SK-N-SH (cell line): Measurements from ENCODE around the gene WDR74. TPM values are rescaled to one million over a fixed set of nuclear protein-coding genes. Genes with fewer than 3 reads are reported as not detected.

Experiments used
- CTCF ChIA-PET: fragments of 300-600, 350-600 bp; formaldehyde crosslinking; extraction: SDS; loops from one replicate; lab custom pipeline; 2021; lab: Yijun Ruan, JAX
- POLR2A ChIA-PET: fragments of 350-600 bp; sonication (Branson Sonifier 250); formaldehyde crosslinking; extraction: SDS; loops from one replicate; lab custom pipeline; 2020; ENCODE audit warnings: antibody characterized with exemption, inconsistent platforms; lab: Yijun Ruan, JAX
- DNase-seq: peaks from one replicate; pipeline ENCODE4 v3.0.0; 2012
- H2AFZ ChIP-seq: fragments of 200-600 bp; sonication (generic); 2 replicates; pipeline ENCODE4 v1.8.1; 2016; ENCODE audit warnings: antibody characterized with exemption, mild to moderate bottlenecking, low read depth
- H3F3A ChIP-seq: fragments of 200-600 bp; sonication (generic); replicated peaks from 2 replicates; pipeline ENCODE3; 2016; ENCODE audit warnings: antibody characterized with exemption, mild to moderate bottlenecking; ENCODE audit not compliant: insufficient read depth
- H3K27ac ChIP-seq, 2 experiments: fragments of 200-500 bp in 1 of 2; fragments of 200-600 bp in 1 of 2; sonication (Bioruptor generic) in 1 of 2; sonication (generic), shearing (Covaris generic) in 1 of 2; 2 replicates each; pipeline versions ENCODE4 v1.5.1 to v1.6.1; 2014 to 2016; ENCODE audit warnings: low read depth in 2 of 2, inconsistent platforms in 1 of 2, low read length in 1 of 2, mild to moderate bottlenecking in 1 of 2, mixed read lengths in 1 of 2
- H3K27me3 ChIP-seq: fragments of 200-600 bp; sonication (generic), shearing (Covaris generic); 2 replicates; pipeline ENCODE4 v1.6.1; 2016; ENCODE audit warnings: mixed run types; ENCODE audit not compliant: insufficient read depth
- H3K36me3 ChIP-seq, 2 experiments: fragments of 200-500 bp in 1 of 2; fragments of 200-600 bp in 1 of 2; sonication (Bioruptor generic) in 1 of 2; sonication (generic) in 1 of 2; replicated peaks in 1 of 2; 2 replicates each; pipeline versions ENCODE3 to v1.5.1; 2014 to 2016; ENCODE audit warnings: low read length in 1 of 2, mild to moderate bottlenecking in 1 of 2; ENCODE audit not compliant: insufficient read depth in 2 of 2, control insufficient read depth in 1 of 2
- H3K4me1 ChIP-seq, 2 experiments: fragments of 200-500 bp in 1 of 2; fragments of 200-600 bp in 1 of 2; sonication (Bioruptor generic) in 1 of 2; sonication (generic), shearing (Covaris generic) in 1 of 2; 2 replicates each; pipeline versions ENCODE4 v1.5.1 to v1.6.1; 2014 to 2016; ENCODE audit warnings: low read depth in 1 of 2, low read length in 1 of 2, mixed run types in 1 of 2; ENCODE audit not compliant: insufficient read depth in 2 of 2, control insufficient read depth in 1 of 2
- H3K4me2 ChIP-seq: fragments of 200-600 bp; sonication (generic), shearing (Covaris generic); 2 replicates; pipeline ENCODE4 v1.6.1; 2017; ENCODE audit warnings: mixed run types
- H3K4me3 ChIP-seq, 2 experiments: fragments of 200-500 bp in 1 of 2; fragments of 200-600 bp in 1 of 2; sonication (Bioruptor generic) in 1 of 2; sonication (generic), shearing (Covaris generic) in 1 of 2; 2 replicates each; pipeline versions ENCODE4 v1.5.1 to v1.8.1; 2014 to 2016; ENCODE audit warnings: low read depth in 2 of 2, inconsistent platforms in 1 of 2, low read length in 1 of 2, mild to moderate bottlenecking in 1 of 2, mixed read lengths in 1 of 2, moderate library complexity in 1 of 2
- H3K79me2 ChIP-seq: fragments of 200-600 bp; sonication (generic); 2 replicates; pipeline ENCODE4 v1.8.1; 2017; ENCODE audit warnings: mild to moderate bottlenecking; ENCODE audit not compliant: insufficient read depth
- H3K9ac ChIP-seq: fragments of 200-600 bp; sonication (generic); 2 replicates; pipeline ENCODE4 v1.6.1; 2017; ENCODE audit warnings: mixed run types
- H3K9me2 ChIP-seq: fragments of 200-600 bp; sonication (generic); 2 replicates; pipeline ENCODE4 v1.6.1; 2017; ENCODE audit warnings: mixed run types
- H3K9me3 ChIP-seq: fragments of 200-600 bp; sonication (generic); 2 replicates; pipeline ENCODE4 v1.6.1; 2017; ENCODE audit warnings: mixed run types, mild to moderate bottlenecking, moderate library complexity
- H4K20me1 ChIP-seq: fragments of 200-600 bp; sonication (generic); 2 replicates; pipeline ENCODE4 v1.6.1; 2017; ENCODE audit warnings: mild to moderate bottlenecking, mixed run types; ENCODE audit not compliant: insufficient read depth
- CHD2 ChIP-seq: fragments of 150-350 bp; IDR thresholded peaks from 2 replicates; pipeline ENCODE4 v1.6.1; 2018; ENCODE audit warnings: low read length; ENCODE audit not compliant: partially characterized antibody
- EP300 ChIP-seq, 2 experiments: IDR thresholded peaks; 2 replicates each; pipeline versions ENCODE4 v1.4.0 to v1.6.1; 2012; ENCODE audit warnings: borderline replicate concordance in 1 of 2, low read depth in 1 of 2, low read length in 1 of 2
- FOXM1 ChIP-seq: IDR thresholded peaks from 2 replicates; pipeline ENCODE4 v1.4.0; 2012; ENCODE audit warnings: low read depth, mild to moderate bottlenecking
- MXI1 ChIP-seq: IDR thresholded peaks from 2 replicates; pipeline ENCODE4 v1.6.1; 2012; ENCODE audit warnings: mild to moderate bottlenecking, low read depth, low read length, improper control_type of control experiment
- NFIC ChIP-seq: IDR thresholded peaks from 2 replicates; pipeline ENCODE4 v1.4.0; 2012; ENCODE audit warnings: borderline replicate concordance
- NRF1 ChIP-seq: IDR thresholded peaks from 2 replicates; pipeline ENCODE4 v1.6.1; 2012; ENCODE audit warnings: low read depth, mild to moderate bottlenecking, low read length
- PBX3 ChIP-seq: IDR thresholded peaks from 2 replicates; pipeline ENCODE4; 2012
- POLR2AphosphoS5 ChIP-seq: IDR thresholded peaks from 2 replicates; pipeline ENCODE4 v1.6.1; 2012; ENCODE audit warnings: low read depth, low read length
- RAD21 ChIP-seq: IDR thresholded peaks from 2 replicates; pipeline ENCODE4 v1.6.1; 2012; ENCODE audit warnings: mild to moderate bottlenecking, low read length
- REST ChIP-seq: IDR thresholded peaks from 2 replicates; pipeline ENCODE4 v1.6.1; 2012; ENCODE audit warnings: mild to moderate bottlenecking, low read depth, low read length, moderate library complexity
- RFX5 ChIP-seq: IDR thresholded peaks from 2 replicates; pipeline ENCODE4 v1.6.1; 2012; ENCODE audit warnings: mild to moderate bottlenecking, improper control_type of control experiment, low read length
- RXRA ChIP-seq: IDR thresholded peaks from 2 replicates; pipeline ENCODE4 v1.4.0; 2012; ENCODE audit warnings: low read depth, mild to moderate bottlenecking, borderline replicate concordance
- SMC3 ChIP-seq: IDR thresholded peaks from 2 replicates; pipeline ENCODE4 v1.6.1; 2012; ENCODE audit warnings: low read depth, low read length, improper control_type of control experiment
- TAF1 ChIP-seq: IDR thresholded peaks from 2 replicates; pipeline ENCODE4 v1.6.1; 2012; ENCODE audit warnings: low read depth, mild to moderate bottlenecking, low read length, moderate library complexity, borderline replicate concordance
- TCF12 ChIP-seq: IDR thresholded peaks from 2 replicates; pipeline ENCODE4 v1.4.0; 2012
- YY1 ChIP-seq: IDR thresholded peaks from 2 replicates; pipeline ENCODE4 v1.4.0; 2012; ENCODE audit warnings: low read depth, mild to moderate bottlenecking
- ZBTB33 ChIP-seq: IDR thresholded peaks from 2 replicates; pipeline ENCODE4 v1.4.0; 2012; ENCODE audit warnings: low read depth, borderline replicate concordance
- WGBS: methylation state at CpG from one replicate; pipeline ENCODE4 v1.1.6; 2017; ENCODE audit warnings: low lambda C conversion rate; 5-methylcytosine and 5-hydroxymethylcytosine counted together
- polyA plus RNA-seq, 3 experiments: library from polyadenylated mRNA; depleted of rRNA; stranded (reverse); fragments of >200 nt; gene quantifications; 2 replicates each; pipeline ENCODE4 v1.2.3, GENCODE V29; 2012
- TF ChIP-seq, protein P1 (sequence below): IDR thresholded peaks from 2 replicates; pipeline ENCODE4 v1.4.0; 2012; ENCODE audit warnings: low read depth
- TF ChIP-seq, protein P2 (sequence below): fragments of 200-600 bp; sonication (generic); IDR thresholded peaks from 2 replicates; pipeline ENCODE4 v1.6.1; 2017; ENCODE audit warnings: antibody characterized with exemption, mild to moderate bottlenecking, moderate library complexity
- TF ChIP-seq, protein P3 (sequence below): fragments of 150-350 bp; IDR thresholded peaks from 2 replicates; pipeline ENCODE4 v1.6.1; 2017; ENCODE audit warnings: antibody characterized with exemption, low read length, low read depth, borderline replicate concordance

Gene WDR74
- polyA plus RNA-seq, 1 of the 3 experiments (the other 2 are of a cell fraction) = 132 TPM

GRCh38 chr11:62880803-62881578 lies 41.6 kb upstream of the WDR74 start, which contains the start of gene SLC3A2:
Gene SLC3A2, plus strand, starts transcription at chr11:62880896. Its CDS starts 128 bp downstream, at chr11:62881024.
- H3K9me3 ChIP-seq = no peaks in the 10 kb centered on the region
- peak within 1 kb of the TSS; percentile 94 to 98 for H3K27ac ChIP-seq
- no peaks in the 10 kb centered on the region for H3K9me2 ChIP-seq
- peak within 1 kb of the TSS; percentile 57; the same call in 1 of the 2 replicates for H2AFZ ChIP-seq
- H3K9ac ChIP-seq = peak within 1 kb of the TSS; percentile 99
- DNase-seq = peak; percentile 89
- H3K79me2 ChIP-seq = peaks cover 64% of the 10 kb centered on the region
- CTCF ChIA-PET = interaction anchor here (0.6 to 9.5 kb wide), 32 partner anchors 8 to 235 kb away, joined by 3 to 76 read pairs (median 4); partner anchors contain the start of genes C11orf98, CSKMT, GANAB and POLR2G
- peak within 1 kb of the TSS; percentile 82 to 91 for H3K4me3 ChIP-seq
- H3K27me3 ChIP-seq = no peaks in the 10 kb centered on the region
- peaks cover 33 to 46% of the 10 kb centered on the region in 2 experiments for H3K36me3 ChIP-seq
- H4K20me1 ChIP-seq = peaks cover 33% of the 10 kb centered on the region
- H3K4me1 ChIP-seq = peaks cover 32 to 44% of the 10 kb centered on the region in 2 experiments
- peak within 1 kb of the TSS; percentile 94 for H3K4me2 ChIP-seq
- peaks cover 34% of the 10 kb centered on the region for H3F3A ChIP-seq
- WGBS = 3% methylated on average over 18 of the region's 69 CpGs
- POLR2A ChIA-PET = interaction anchor here (0.6 to 3.3 kb wide), 13 partner anchors 9 to 209 kb away, joined by 3 to 34 read pairs (median 6); partner anchors contain the start of genes LBHD1, STX5, TMEM179B and UQCC3
- 0 out of 2 replicates have a peak, but pooled peaks have one; percentile 19 for TF ChIP-seq FOXM1
- TF ChIP-seq MXI1 = peak; percentile 97
- peak; percentile 96 for TF ChIP-seq TAF1
- peak; percentile 57 for TF ChIP-seq RAD21
- TF ChIP-seq, protein P1, sequence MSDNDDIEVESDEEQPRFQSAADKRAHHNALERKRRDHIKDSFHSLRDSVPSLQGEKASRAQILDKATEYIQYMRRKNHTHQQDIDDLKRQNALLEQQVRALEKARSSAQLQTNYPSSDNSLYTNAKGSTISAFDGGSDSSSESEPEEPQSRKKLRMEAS = peak; percentile 4; the same call in 1 of the 2 replicates
- 0 out of 2 replicates have a peak, but pooled peaks have one; percentile 11 for TF ChIP-seq PBX3
- TF ChIP-seq TCF12 = peak; percentile 27; the same call in 1 of the 2 replicates
- TF ChIP-seq, protein P2, sequence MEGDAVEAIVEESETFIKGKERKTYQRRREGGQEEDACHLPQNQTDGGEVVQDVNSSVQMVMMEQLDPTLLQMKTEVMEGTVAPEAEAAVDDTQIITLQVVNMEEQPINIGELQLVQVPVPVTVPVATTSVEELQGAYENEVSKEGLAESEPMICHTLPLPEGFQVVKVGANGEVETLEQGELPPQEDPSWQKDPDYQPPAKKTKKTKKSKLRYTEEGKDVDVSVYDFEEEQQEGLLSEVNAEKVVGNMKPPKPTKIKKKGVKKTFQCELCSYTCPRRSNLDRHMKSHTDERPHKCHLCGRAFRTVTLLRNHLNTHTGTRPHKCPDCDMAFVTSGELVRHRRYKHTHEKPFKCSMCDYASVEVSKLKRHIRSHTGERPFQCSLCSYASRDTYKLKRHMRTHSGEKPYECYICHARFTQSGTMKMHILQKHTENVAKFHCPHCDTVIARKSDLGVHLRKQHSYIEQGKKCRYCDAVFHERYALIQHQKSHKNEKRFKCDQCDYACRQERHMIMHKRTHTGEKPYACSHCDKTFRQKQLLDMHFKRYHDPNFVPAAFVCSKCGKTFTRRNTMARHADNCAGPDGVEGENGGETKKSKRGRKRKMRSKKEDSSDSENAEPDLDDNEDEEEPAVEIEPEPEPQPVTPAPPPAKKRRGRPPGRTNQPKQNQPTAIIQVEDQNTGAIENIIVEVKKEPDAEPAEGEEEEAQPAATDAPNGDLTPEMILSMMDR = peak; percentile 67
- TF ChIP-seq POLR2AphosphoS5 = peak; percentile 99
- TF ChIP-seq YY1 = peak; percentile 83
- TF ChIP-seq ZBTB33 = peak; percentile 64; the same call in 1 of the 2 replicates
- TF ChIP-seq RFX5 = no peak
- 0 out of 2 replicates have a peak, but pooled peaks have one; percentile 32 for TF ChIP-seq REST
- TF ChIP-seq NRF1 = peak; percentile 17; the same call in 1 of the 2 replicates
- TF ChIP-seq CHD2 = peak; percentile 92
- TF ChIP-seq, protein P3, sequence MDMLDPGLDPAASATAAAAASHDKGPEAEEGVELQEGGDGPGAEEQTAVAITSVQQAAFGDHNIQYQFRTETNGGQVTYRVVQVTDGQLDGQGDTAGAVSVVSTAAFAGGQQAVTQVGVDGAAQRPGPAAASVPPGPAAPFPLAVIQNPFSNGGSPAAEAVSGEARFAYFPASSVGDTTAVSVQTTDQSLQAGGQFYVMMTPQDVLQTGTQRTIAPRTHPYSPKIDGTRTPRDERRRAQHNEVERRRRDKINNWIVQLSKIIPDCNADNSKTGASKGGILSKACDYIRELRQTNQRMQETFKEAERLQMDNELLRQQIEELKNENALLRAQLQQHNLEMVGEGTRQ = no peak
- TF ChIP-seq NFIC = 0 out of 2 replicates have a peak, but pooled peaks have one; percentile 4
- no peak for TF ChIP-seq RXRA
- TF ChIP-seq EP300 (IDR thresholded peaks at IDR 0.05; ENCODE audit: borderline replicate concordance in 1 of 2, low read depth in 1 of 2, low read length in 1 of 2) = no peak
- TF ChIP-seq SMC3 = 0 out of 2 replicates have a peak, but pooled peaks have one; percentile 33
